Panc1 (cell line): ENCODE data around the gene KCNMB2. TPM values are rescaled to one million over a fixed set of nuclear protein-coding genes. Genes with fewer than 3 reads are reported as not detected.

Experiments
- ATAC-seq: fragments of 200-7000 bp; cut with Tn5 transposase; 2 replicates; pipeline ENCODE4 v1.9.1; 2020; ENCODE audit warnings: mild to moderate bottlenecking, moderate library complexity
- BruUV-seq: library from RNA; stranded (reverse); fragments of 400-500 nt; replicated peaks from 2 replicates; lab custom pipeline; 2021; lab: Mats Ljungman, UMichigan
- CTCF ChIA-PET: fragments of 300-600 bp; sonication (Branson Sonifier 250); formaldehyde crosslinking; loops from one replicate; lab custom pipeline; 2022; ENCODE audit warnings: antibody characterized with exemption; lab: Charles Lee
- POLR2A ChIA-PET: fragments of 300-600 bp; sonication (Branson Sonifier 250); formaldehyde crosslinking; loops from one replicate; lab custom pipeline; 2022; ENCODE audit warnings: antibody characterized with exemption; lab: Charles Lee
- DNase-seq: peaks from one replicate; pipeline ENCODE4 v3.0.0-alpha.2; 2010; ENCODE audit warnings: low read depth, low spot score
- H3K27ac ChIP-seq: 2 replicates; pipeline ENCODE4 v1.5.1; 2011; ENCODE audit warnings: mild to moderate bottlenecking, low read length, inconsistent platforms
- H3K27me3 ChIP-seq: fragments of 200-500 bp; sonication (Bioruptor generic); 2 replicates; pipeline ENCODE4 v1.6.0; 2014; ENCODE audit warnings: low read length, inconsistent platforms; ENCODE audit not compliant: control insufficient read depth, insufficient read depth
- H3K36me3 ChIP-seq: fragments of 200-500 bp; sonication (Bioruptor generic); 2 replicates; pipeline ENCODE4 v1.5.1; 2014; ENCODE audit warnings: inconsistent platforms, mild to moderate bottlenecking, low read length, moderate library complexity; ENCODE audit not compliant: control insufficient read depth, insufficient read depth
- H3K4me1 ChIP-seq: 2 replicates; pipeline ENCODE4 v1.5.1; 2011; ENCODE audit warnings: inconsistent platforms, mild to moderate bottlenecking, low read length, moderate library complexity; ENCODE audit not compliant: control insufficient read depth, insufficient read depth
- H3K4me3 ChIP-seq, 2 experiments: 2 replicates each; pipeline ENCODE4 v1.5.1; 2011 to 2012; ENCODE audit warnings: low read depth in 2 of 2, low read length in 2 of 2, mild to moderate bottlenecking in 2 of 2, inconsistent platforms in 1 of 2, moderate library complexity in 1 of 2
- H3K9me3 ChIP-seq: fragments of 200-500 bp; sonication (Bioruptor generic); 2 replicates; pipeline ENCODE4 v1.5.1; 2014; ENCODE audit warnings: low read depth, mild to moderate bottlenecking, inconsistent platforms, low read length, moderate library complexity; ENCODE audit not compliant: control insufficient read depth, insufficient read depth
- POLR2AphosphoS5 ChIP-seq: IDR thresholded peaks from 2 replicates; pipeline ENCODE4 v1.6.1; 2012; ENCODE audit warnings: mild to moderate bottlenecking, low read depth, low read length, moderate library complexity
- SIN3A ChIP-seq: IDR thresholded peaks from 2 replicates; pipeline ENCODE4 v1.6.1; 2012; ENCODE audit warnings: low read depth, mild to moderate bottlenecking, low read length, moderate library complexity, borderline replicate concordance; ENCODE audit not compliant: insufficient read depth
- TCF7L2 ChIP-seq: IDR thresholded peaks from 2 replicates; pipeline ENCODE4 v1.6.1; 2011; ENCODE audit warnings: mild to moderate bottlenecking, low read depth, low read length, inconsistent platforms
- in situ Hi-C: cut with HindIII; loops from 2 replicates; pipeline ENCODE4 v1.10.0; 2016; ENCODE audit warnings: low sequenced_read_pairs, low pct_unique_long_range_greater_than_20kb
- intact Hi-C: fragments of 100-400 bp; cut with micrococcal nuclease; formaldehyde crosslinking; loops from one replicate; pipeline ENCODE4 v1.10.0; 2022; ENCODE audit not compliant: unreplicated experiment
- total RNA-seq: library from RNA; stranded (reverse); gene quantifications from one replicate; pipeline ENCODE4 v1.2.1, GENCODE V29; 2021; ENCODE audit not compliant: unreplicated experiment
- TF ChIP-seq, protein P1 (sequence below), 2 experiments: IDR thresholded peaks; 2 replicates each; pipeline ENCODE4 v1.6.1; 2011 to 2012; ENCODE audit warnings: low read depth in 2 of 2, control low read depth in 1 of 2, low read length in 1 of 2, mild to moderate bottlenecking in 1 of 2, moderate library complexity in 1 of 2; ENCODE audit not compliant: insufficient read depth in 1 of 2
- TF ChIP-seq, protein P2 (sequence below): fragments of 450-650 bp; IDR thresholded peaks from 2 replicates; pipeline ENCODE4 v1.5.1; 2017; ENCODE audit warnings: mild to moderate bottlenecking

Gene KCNMB2
- total RNA-seq, 1 experiment from 2014 or later = not detected

DNA sequence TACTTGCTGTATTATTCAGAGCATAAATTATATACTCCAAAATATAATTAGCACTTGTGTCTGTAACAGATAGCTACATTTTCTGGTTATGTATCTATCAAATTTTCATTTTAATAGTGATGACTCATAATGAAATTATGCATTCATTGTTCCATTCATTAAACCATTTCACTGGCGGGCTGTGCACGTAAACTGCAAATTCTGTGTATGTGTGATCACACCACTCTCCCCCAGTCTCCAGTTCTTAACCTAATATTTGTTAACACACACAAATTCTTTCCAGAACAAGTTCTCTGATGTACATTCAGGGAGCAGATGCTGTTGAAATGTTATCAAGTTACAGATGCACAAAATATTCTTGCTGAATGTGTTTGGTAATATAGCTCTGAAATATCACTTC is 3.8 kb upstream of the KCNMB2 start:
- in situ Hi-C loops = no loop called here
- peaks cover 26% of the 10 kb centered on the region for H3K27me3 ChIP-seq
- H3K4me3 ChIP-seq = no peak overlapping the region
- no peak overlapping the region for H3K27ac ChIP-seq
- ATAC-seq (no peak), DNase-seq (no peak)
- no peaks in the 10 kb centered on the region for H3K36me3 ChIP-seq
- intact Hi-C loops = no loop called here
- ChIA-PET POLR2A (no interaction called here), CTCF (no interaction called here)
- H3K4me1 ChIP-seq = peaks cover 3% of the 10 kb centered on the region; the same call in 1 of the 2 replicates
- TF ChIP-seq, protein P1, sequence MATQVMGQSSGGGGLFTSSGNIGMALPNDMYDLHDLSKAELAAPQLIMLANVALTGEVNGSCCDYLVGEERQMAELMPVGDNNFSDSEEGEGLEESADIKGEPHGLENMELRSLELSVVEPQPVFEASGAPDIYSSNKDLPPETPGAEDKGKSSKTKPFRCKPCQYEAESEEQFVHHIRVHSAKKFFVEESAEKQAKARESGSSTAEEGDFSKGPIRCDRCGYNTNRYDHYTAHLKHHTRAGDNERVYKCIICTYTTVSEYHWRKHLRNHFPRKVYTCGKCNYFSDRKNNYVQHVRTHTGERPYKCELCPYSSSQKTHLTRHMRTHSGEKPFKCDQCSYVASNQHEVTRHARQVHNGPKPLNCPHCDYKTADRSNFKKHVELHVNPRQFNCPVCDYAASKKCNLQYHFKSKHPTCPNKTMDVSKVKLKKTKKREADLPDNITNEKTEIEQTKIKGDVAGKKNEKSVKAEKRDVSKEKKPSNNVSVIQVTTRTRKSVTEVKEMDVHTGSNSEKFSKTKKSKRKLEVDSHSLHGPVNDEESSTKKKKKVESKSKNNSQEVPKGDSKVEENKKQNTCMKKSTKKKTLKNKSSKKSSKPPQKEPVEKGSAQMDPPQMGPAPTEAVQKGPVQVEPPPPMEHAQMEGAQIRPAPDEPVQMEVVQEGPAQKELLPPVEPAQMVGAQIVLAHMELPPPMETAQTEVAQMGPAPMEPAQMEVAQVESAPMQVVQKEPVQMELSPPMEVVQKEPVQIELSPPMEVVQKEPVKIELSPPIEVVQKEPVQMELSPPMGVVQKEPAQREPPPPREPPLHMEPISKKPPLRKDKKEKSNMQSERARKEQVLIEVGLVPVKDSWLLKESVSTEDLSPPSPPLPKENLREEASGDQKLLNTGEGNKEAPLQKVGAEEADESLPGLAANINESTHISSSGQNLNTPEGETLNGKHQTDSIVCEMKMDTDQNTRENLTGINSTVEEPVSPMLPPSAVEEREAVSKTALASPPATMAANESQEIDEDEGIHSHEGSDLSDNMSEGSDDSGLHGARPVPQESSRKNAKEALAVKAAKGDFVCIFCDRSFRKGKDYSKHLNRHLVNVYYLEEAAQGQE (IDR thresholded peaks at IDR 0.05; ENCODE audit: insufficient read depth in 1 of 2, low read depth in 2 of 2, low read length in 1 of 2) = no peak
- TF ChIP-seq POLR2AphosphoS5 = no peak
- no peak for TF ChIP-seq TCF7L2
- TF ChIP-seq SIN3A = no peak
- TF ChIP-seq, protein P2, sequence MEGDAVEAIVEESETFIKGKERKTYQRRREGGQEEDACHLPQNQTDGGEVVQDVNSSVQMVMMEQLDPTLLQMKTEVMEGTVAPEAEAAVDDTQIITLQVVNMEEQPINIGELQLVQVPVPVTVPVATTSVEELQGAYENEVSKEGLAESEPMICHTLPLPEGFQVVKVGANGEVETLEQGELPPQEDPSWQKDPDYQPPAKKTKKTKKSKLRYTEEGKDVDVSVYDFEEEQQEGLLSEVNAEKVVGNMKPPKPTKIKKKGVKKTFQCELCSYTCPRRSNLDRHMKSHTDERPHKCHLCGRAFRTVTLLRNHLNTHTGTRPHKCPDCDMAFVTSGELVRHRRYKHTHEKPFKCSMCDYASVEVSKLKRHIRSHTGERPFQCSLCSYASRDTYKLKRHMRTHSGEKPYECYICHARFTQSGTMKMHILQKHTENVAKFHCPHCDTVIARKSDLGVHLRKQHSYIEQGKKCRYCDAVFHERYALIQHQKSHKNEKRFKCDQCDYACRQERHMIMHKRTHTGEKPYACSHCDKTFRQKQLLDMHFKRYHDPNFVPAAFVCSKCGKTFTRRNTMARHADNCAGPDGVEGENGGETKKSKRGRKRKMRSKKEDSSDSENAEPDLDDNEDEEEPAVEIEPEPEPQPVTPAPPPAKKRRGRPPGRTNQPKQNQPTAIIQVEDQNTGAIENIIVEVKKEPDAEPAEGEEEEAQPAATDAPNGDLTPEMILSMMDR = no peak
- no TSS peak for BruUV-seq
- H3K9me3 ChIP-seq = no peaks in the 10 kb centered on the region

DNA sequence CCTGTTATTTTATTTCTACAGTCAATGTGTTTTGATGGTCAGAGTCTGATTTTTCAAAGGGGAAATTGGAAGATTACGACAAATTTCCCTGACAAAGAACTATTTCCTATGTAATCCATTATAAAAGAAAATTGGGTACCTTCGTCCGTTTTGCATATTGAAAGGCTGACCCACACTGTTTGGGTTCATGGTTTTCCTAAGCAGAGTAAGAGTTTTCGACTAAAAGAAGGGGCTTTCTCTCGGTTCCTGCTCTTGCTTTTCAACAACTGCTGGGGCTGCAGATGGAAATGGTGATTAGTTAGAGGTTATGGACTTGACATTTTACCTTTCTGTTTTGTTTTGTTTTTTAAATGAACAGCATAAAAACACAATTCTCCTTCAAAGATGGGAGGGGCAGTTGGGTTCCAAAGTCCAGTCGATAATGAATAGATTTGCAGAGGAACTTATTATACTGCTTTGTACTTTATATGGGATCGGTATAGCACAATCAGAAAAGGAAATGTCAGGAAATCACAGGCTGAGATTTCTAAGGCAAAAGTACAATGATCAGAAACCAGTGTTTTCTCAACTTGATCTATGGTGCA is 978 bp downstream of the KCNMB2 start:
- H3K27me3 ChIP-seq = peaks cover 30% of the 10 kb centered on the region
- ChIA-PET CTCF (no interaction called here), POLR2A (interaction anchor here (0.5 kb wide), 1 partner anchor 374 kb away, joined by 3 read pairs; no protein-coding TSS in a partner anchor)
- no peak for TF ChIP-seq POLR2AphosphoS5
- TF ChIP-seq, protein P2 = no peak
- TF ChIP-seq, protein P1 (IDR thresholded peaks at IDR 0.05; ENCODE audit: insufficient read depth in 1 of 2, low read depth in 2 of 2, low read length in 1 of 2) = no peak
- TF ChIP-seq TCF7L2 = no peak
- TF ChIP-seq SIN3A = no peak
- no peak overlapping the region; a peak in 1 of 4 replicates for H3K4me3 ChIP-seq
- in situ Hi-C loops = no loop called here
- no peaks in the 10 kb centered on the region for H3K36me3 ChIP-seq
- no TSS peak for BruUV-seq
- intact Hi-C loops = no loop called here
- peaks cover 3% of the 10 kb centered on the region; the same call in 1 of the 2 replicates for H3K4me1 ChIP-seq
- no peak overlapping the region for H3K27ac ChIP-seq
- ATAC-seq = no peak
- H3K9me3 ChIP-seq = no peaks in the 10 kb centered on the region
- DNase-seq = no peak
